HT-29 (cell line): ENCODE results near the gene NHLH1. TPM values are rescaled to one million over a fixed set of nuclear protein-coding genes. Genes with fewer than 3 reads are reported as not detected.
A peak's percentile ranks its signal among the peaks of the same experiment; 100 is the strongest.
"Not testable (repeated sequence)": the region's sequence is repeated elsewhere in the genome, so short reads cannot be mapped to it uniquely, and the experiment has no call there.

Experiments
- DNase-seq: peaks from one replicate; pipeline ENCODE4 v3.0.0-alpha.2; 2015; ENCODE audit warnings: low spot score
- total RNA-seq: library from RNA; depleted of rRNA; stranded (reverse); fragments of >200 nt; shearing (Covaris generic); gene quantifications from 2 replicates; pipeline ENCODE4 v1.2.3, GENCODE V29; 2014

The NHLH1 gene
- total RNA-seq, 1 experiment from 2014 or later = not detected

- DNase-seq = no peak
Observed at GRCh38 chr1:160377585-160378206, 10.8 kb downstream of the NHLH1 start.

- DNase-seq = not testable (repeated sequence)
Observed at GRCh38 chr1:160384812-160385211, 17.9 kb downstream of the NHLH1 start.

- not testable (repeated sequence) for DNase-seq
Observed at GRCh38 chr1:160388406-160388805, 21.5 kb downstream of the NHLH1 start.

GRCh38 chr1:160394673-160395072 is 27.8 kb downstream of the NHLH1 start:
- no peak for DNase-seq

- no peak for DNase-seq
Observed at GRCh38 chr1:160397651-160398050, 30.8 kb downstream of the NHLH1 start.

GRCh38 chr1:160398823-160399222 is 32.0 kb downstream of the NHLH1 start:
- DNase-seq = no peak

GRCh38 chr1:160399544-160400222 is 32.8 kb downstream of the NHLH1 start:
- DNase-seq = no peak

GRCh38 chr1:160400223-160400645 is 33.4 kb downstream of the NHLH1 start, which contains the start of gene VANGL2:
Gene VANGL2, plus strand, starts transcription at chr1:160400564. Its CDS starts 15,274 bp downstream, at chr1:160415838.
- peak; percentile 29 for DNase-seq

- no peak for DNase-seq
Observed at GRCh38 chr1:160400646-160401486, 34.0 kb downstream of the NHLH1 start.

GRCh38 chr1:160401487-160401805 is 34.6 kb downstream of the NHLH1 start:
- no peak for DNase-seq

- no peak for DNase-seq
Observed at GRCh38 chr1:160402001-160402795, 35.3 kb downstream of the NHLH1 start.

GRCh38 chr1:160403244-160403643 is 36.4 kb downstream of the NHLH1 start:
- DNase-seq = no peak

- no peak for DNase-seq
Observed at GRCh38 chr1:160404094-160404493, 37.2 kb downstream of the NHLH1 start.

GRCh38 chr1:160405331-160405877 is 38.5 kb downstream of the NHLH1 start:
- DNase-seq = no peak

- no peak for DNase-seq
Observed at GRCh38 chr1:160406131-160406968, 39.5 kb downstream of the NHLH1 start.

GRCh38 chr1:160407839-160408801 is 41.2 kb downstream of the NHLH1 start:
- DNase-seq = peak; percentile 62

- no peak for DNase-seq
Observed at GRCh38 chr1:160408864-160409263, 42.0 kb downstream of the NHLH1 start.

- DNase-seq = no peak
Observed at GRCh38 chr1:160409486-160409885, 42.6 kb downstream of the NHLH1 start.

- no peak for DNase-seq
Observed at GRCh38 chr1:160410406-160411005, 43.6 kb downstream of the NHLH1 start.
